HEK293T (cell line): ENCODE data around the gene C1QTNF9B.

Source experiments
- CTCF ChIA-PET: fragments of 350-600 bp; formaldehyde crosslinking; extraction: SDS; loops from one replicate; lab custom pipeline; 2021; ENCODE audit warnings: antibody characterized with exemption, inconsistent platforms; lab: Yijun Ruan, JAX
- POLR2A ChIA-PET: fragments of 350-600 bp; formaldehyde crosslinking; extraction: SDS; loops from one replicate; lab custom pipeline; 2020; ENCODE audit warnings: antibody characterized with exemption, inconsistent platforms; lab: Yijun Ruan, JAX
- DNase-seq: peaks from one replicate; pipeline ENCODE4 v3.0.0; 2012; ENCODE audit warnings: mixed read lengths; ENCODE audit errors: extremely low spot score
- ARNT ChIP-seq: fragments of 450-650 bp; IDR thresholded peaks from 2 replicates; pipeline ENCODE4 v1.6.1; 2017; ENCODE audit warnings: mild to moderate bottlenecking
- BHLHE40 ChIP-seq: fragments of 450-650 bp; IDR thresholded peaks from 2 replicates; pipeline ENCODE4 v1.6.1; 2016; ENCODE audit warnings: mild to moderate bottlenecking, moderate library complexity, borderline replicate concordance
- CTBP1 ChIP-seq: fragments of 450-650 bp; IDR thresholded peaks from 2 replicates; pipeline ENCODE4 v1.6.1; 2016; ENCODE audit warnings: borderline replicate concordance
- ELF4 ChIP-seq: fragments of 450-650 bp; IDR thresholded peaks from 2 replicates; pipeline ENCODE4 v1.6.1; 2017; ENCODE audit warnings: antibody characterized with exemption
- FOXA1 ChIP-seq: fragments of 450-650 bp; IDR thresholded peaks from 2 replicates; pipeline ENCODE4 v1.6.1; 2016; ENCODE audit warnings: mild to moderate bottlenecking
- FOXK2 ChIP-seq: fragments of 450-650 bp; IDR thresholded peaks from 2 replicates; pipeline ENCODE4 v1.6.1; 2016; ENCODE audit warnings: mild to moderate bottlenecking
- FOXM1 ChIP-seq: fragments of 450-650 bp; IDR thresholded peaks from 2 replicates; pipeline ENCODE4 v1.6.1; 2017; ENCODE audit warnings: mild to moderate bottlenecking, borderline replicate concordance
- HDGF ChIP-seq: fragments of 450-650 bp; IDR thresholded peaks from 2 replicates; pipeline ENCODE4 v1.6.1; 2017; ENCODE audit warnings: antibody characterized with exemption, borderline replicate concordance
- L3MBTL2 ChIP-seq: fragments of 450-650 bp; conservative IDR thresholded peaks from 2 replicates; pipeline ENCODE4 v1.6.1; 2016; ENCODE audit warnings: mild to moderate bottlenecking
- LEF1 ChIP-seq: fragments of 450-650 bp; IDR thresholded peaks from 2 replicates; pipeline ENCODE4 v1.6.1; 2017; ENCODE audit warnings: mild to moderate bottlenecking, borderline replicate concordance
- NFRKB ChIP-seq: fragments of 450-650 bp; IDR thresholded peaks from 2 replicates; pipeline ENCODE4 v1.6.1; 2016; ENCODE audit warnings: mild to moderate bottlenecking, moderate library complexity
- PKNOX1 ChIP-seq: fragments of 450-650 bp; IDR thresholded peaks from 2 replicates; pipeline ENCODE4 v1.6.1; 2016
- SP1 ChIP-seq: fragments of 450-650 bp; IDR thresholded peaks from 2 replicates; pipeline ENCODE4 v1.6.1; 2017
- SUZ12 ChIP-seq: fragments of 450-650 bp; IDR thresholded peaks from 2 replicates; pipeline ENCODE4 v1.6.1; 2016; ENCODE audit warnings: mild to moderate bottlenecking
- TARDBP ChIP-seq: fragments of 450-650 bp; IDR thresholded peaks from 2 replicates; pipeline ENCODE4 v1.6.1; 2016
- ZNF384 ChIP-seq: fragments of 450-650 bp; IDR thresholded peaks from 2 replicates; pipeline ENCODE4 v1.6.1; 2016

Gene C1QTNF9B

GRCh38 chr13:23858546-23858945 is 38.8 kb downstream of the C1QTNF9B start:
- ChIA-PET CTCF (no interaction called here), POLR2A (no interaction called here)
- no peak for DNase-seq
- TF ChIP-seq TARDBP (no peak), ZNF384 (no peak), FOXK2 (no peak), SP1 (no peak), ARNT (no peak), L3MBTL2 (no peak), LEF1 (no peak), BHLHE40 (no peak), ELF4 (no peak), FOXM1 (no peak), HDGF (no peak), FOXA1 (no peak), SUZ12 (no peak), PKNOX1 (no peak), CTBP1 (no peak), NFRKB (no peak)

GRCh38 chr13:23856008-23856750 is 41.1 kb downstream of the C1QTNF9B start:
- TF ChIP-seq SUZ12: no peak
- TF ChIP-seq ARNT: no peak
- TF ChIP-seq LEF1: no peak
- no peak for TF ChIP-seq PKNOX1
- TF ChIP-seq FOXM1: no peak
- no peak for TF ChIP-seq BHLHE40
- TF ChIP-seq HDGF: no peak
- no peak for TF ChIP-seq ZNF384
- TF ChIP-seq SP1: no peak
- no peak for TF ChIP-seq FOXK2
- no peak for TF ChIP-seq TARDBP
- TF ChIP-seq L3MBTL2: no peak
- no peak for TF ChIP-seq FOXA1
- no peak for TF ChIP-seq NFRKB
- TF ChIP-seq ELF4: no peak
- no peak for TF ChIP-seq CTBP1
- ChIA-PET POLR2A (no interaction called here), CTCF (no interaction called here)
- DNase-seq: no peak

- POLR2A ChIA-PET: no interaction called here
- no peak for DNase-seq
- no peak for TF ChIP-seq SUZ12
- no peak for TF ChIP-seq PKNOX1
- TF ChIP-seq CTBP1: no peak
- no peak for TF ChIP-seq FOXK2
- TF ChIP-seq L3MBTL2: no peak
- TF ChIP-seq FOXM1: no peak
- no peak for TF ChIP-seq NFRKB
- TF ChIP-seq ARNT: no peak
- TF ChIP-seq HDGF: no peak
- no peak for TF ChIP-seq ELF4
- no peak for TF ChIP-seq TARDBP
- TF ChIP-seq FOXA1: no peak
- TF ChIP-seq LEF1: no peak
- TF ChIP-seq ZNF384: no peak
- no peak for TF ChIP-seq BHLHE40
- no peak for TF ChIP-seq SP1
- CTCF ChIA-PET: no interaction called here
These were observed 41.9 kb downstream of the C1QTNF9B start for GRCh38 chr13:23855360-23855759.

- ChIA-PET CTCF (no interaction called here), POLR2A (no interaction called here)
- TF ChIP-seq TARDBP: no peak
- no peak for TF ChIP-seq ARNT
- TF ChIP-seq SUZ12: no peak
- TF ChIP-seq NFRKB: no peak
- DNase-seq: no peak
These were observed 45.0 kb downstream of the C1QTNF9B start for GRCh38 chr13:23852351-23852750.

GRCh38 chr13:23851106-23851505 is 46.2 kb downstream of the C1QTNF9B start:
- CTCF ChIA-PET: no interaction called here
- TF ChIP-seq NFRKB (no peak), SP1 (no peak), ARNT (no peak), BHLHE40 (no peak)
- DNase-seq: no peak
- POLR2A ChIA-PET: no interaction called here

GRCh38 chr13:23850134-23850533 is 47.2 kb downstream of the C1QTNF9B start:
- ChIA-PET CTCF (no interaction called here), POLR2A (no interaction called here)
- no peak for TF ChIP-seq HDGF
- TF ChIP-seq CTBP1: no peak
- TF ChIP-seq L3MBTL2: no peak
- no peak for TF ChIP-seq NFRKB
- no peak for TF ChIP-seq ZNF384
- no peak for TF ChIP-seq FOXM1
- no peak for TF ChIP-seq FOXK2
- DNase-seq: no peak
